GM10248 (cell line): ENCODE results near the gene RNF223.

Experiments
- CTCF ChIA-PET: fragments of 300-600 bp; sonication (Branson Sonifier 250); formaldehyde crosslinking; extraction: SDS; loops from one replicate; lab custom pipeline; 2021; ENCODE audit warnings: antibody characterized with exemption; lab: Yijun Ruan, JAX
- POLR2A ChIA-PET: fragments of 350-650 bp; sonication (Branson Sonifier 250); formaldehyde crosslinking; extraction: SDS; loops from one replicate; lab custom pipeline; 2020; ENCODE audit warnings: antibody characterized with exemption; lab: Yijun Ruan, JAX
- DNase-seq: peaks from one replicate; pipeline ENCODE4 v3.0.0; 2012; ENCODE audit errors: extremely low spot score
- CTCF ChIP-seq: IDR thresholded peaks from 2 replicates; pipeline ENCODE4 v1.5.1; 2012; ENCODE audit warnings: mild to moderate bottlenecking, low read depth; ENCODE audit errors: extremely low read depth, missing control alignments, control extremely low read depth

Gene RNF223

DNA sequence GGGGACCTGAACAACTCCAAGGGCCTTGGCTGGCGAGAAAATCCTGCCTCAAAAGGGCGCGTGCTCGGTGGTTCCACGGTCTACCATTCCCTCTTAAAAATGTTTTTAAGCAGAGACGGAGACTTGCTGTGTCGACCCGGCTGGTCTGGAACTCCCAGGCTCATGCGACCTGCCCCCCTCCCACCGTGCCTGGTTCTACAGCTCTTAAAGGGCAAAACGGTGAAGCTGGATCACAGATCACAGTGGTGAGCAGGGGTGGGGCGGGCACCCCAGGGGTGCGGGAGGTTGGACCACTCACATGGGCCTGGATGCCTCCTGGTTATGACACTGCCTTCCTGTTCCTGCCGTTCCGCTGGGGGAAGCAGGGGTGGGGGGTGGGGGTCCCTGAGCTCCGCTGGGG lies 46.0 kb upstream of the RNF223 start:
- DNase-seq: no peak
- ChIA-PET CTCF (interaction anchor here (0.8 to 5.3 kb wide), 5 partner anchors 16 to 173 kb away, joined by 3 to 87 read pairs (median 13); no protein-coding TSS in a partner anchor), POLR2A (no interaction called here)
- no peak for TF ChIP-seq CTCF

GRCh38 chr1:1119272-1119890 lies 45.3 kb upstream of the RNF223 start:
- ChIA-PET POLR2A (no interaction called here), CTCF (interaction anchor here (0.8 to 5.3 kb wide), 5 partner anchors 17 to 174 kb away, joined by 3 to 87 read pairs (median 4); no protein-coding TSS in a partner anchor)
- no peak for DNase-seq
- no peak for TF ChIP-seq CTCF

DNA sequence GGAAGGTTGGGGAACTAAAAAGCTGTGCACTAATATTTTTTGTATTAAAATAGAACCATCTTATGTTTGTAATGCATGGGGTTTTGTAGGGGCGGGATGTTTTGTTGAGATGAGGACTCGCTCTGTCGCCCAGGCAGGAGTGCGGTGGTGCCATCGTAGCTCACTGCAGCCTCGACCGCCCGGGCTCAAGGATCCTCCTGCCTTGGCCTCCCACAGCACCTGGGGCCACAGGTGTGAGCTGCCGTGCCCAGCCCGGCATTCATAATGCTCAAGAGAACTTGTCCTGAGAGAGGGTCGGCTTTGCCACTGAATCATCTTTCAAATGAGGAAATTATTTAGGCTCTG lies 44.7 kb upstream of the RNF223 start:
- ChIA-PET POLR2A (no interaction called here), CTCF (interaction anchor here (0.8 to 4.8 kb wide), 4 partner anchors 51 to 173 kb away, joined by 3 to 36 read pairs (median 5); no protein-coding TSS in a partner anchor)
- DNase-seq: no peak
- no peak for TF ChIP-seq CTCF

DNA sequence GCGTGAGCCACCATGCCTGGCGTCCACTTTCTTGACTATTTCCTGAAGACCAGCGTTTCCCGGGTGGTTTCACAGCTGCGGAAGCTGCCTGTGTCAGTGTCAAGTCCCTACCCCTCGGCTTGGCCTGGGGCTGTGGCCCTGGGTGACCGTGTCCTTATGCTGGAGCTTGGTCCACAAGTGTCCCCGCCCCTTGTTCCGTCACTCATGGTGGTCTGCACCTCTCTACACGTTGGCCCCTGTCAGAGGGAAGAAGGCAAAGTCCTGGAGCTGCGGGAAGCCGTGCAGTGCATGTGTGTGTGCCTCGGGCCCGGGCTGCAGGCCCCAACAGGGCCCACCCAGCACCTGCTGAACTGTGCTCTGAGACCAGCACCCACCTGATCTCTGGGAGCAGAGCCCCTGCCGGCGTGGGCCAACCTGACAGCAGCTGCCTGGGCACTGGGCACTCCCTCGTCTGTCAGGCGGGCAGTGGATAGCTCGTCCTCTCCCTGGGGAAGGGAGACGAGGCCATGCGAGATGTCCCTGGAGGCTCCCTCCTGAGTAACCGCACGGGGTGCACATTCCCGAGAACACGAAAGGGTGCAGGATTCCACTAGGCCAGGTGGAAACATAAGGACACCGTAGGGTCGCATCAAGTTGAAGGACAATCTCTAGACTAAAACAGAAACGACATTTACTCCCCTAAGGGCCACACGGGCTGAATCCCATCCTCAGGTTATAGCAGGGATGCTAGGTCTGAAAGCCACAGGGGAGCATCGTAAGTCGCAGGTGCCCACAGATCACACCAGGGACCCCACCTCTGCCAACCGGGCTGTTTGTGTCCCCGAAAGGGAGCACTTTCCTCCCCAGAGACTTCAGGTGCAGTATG lies 44.1 kb upstream of the RNF223 start:
- POLR2A ChIA-PET: no interaction called here
- TF ChIP-seq CTCF: no peak
- CTCF ChIA-PET: interaction anchor here (0.8 to 4.8 kb wide), 4 partner anchors 52 to 173 kb away, joined by 3 to 36 read pairs (median 5); no protein-coding TSS in a partner anchor
- no peak for DNase-seq

GRCh38 chr1:1117469-1117831 lies 43.3 kb upstream of the RNF223 start:
- ChIA-PET POLR2A (no interaction called here), CTCF (interaction anchor here (2.3 to 4.8 kb wide), 2 partner anchors 133 to 174 kb away, joined by 7 to 36 read pairs; no protein-coding TSS in a partner anchor)
- TF ChIP-seq CTCF: no peak
- no peak for DNase-seq

- DNase-seq: no peak
- CTCF ChIA-PET: interaction anchor here (1.7 to 4.8 kb wide), 3 partner anchors 84 to 175 kb away, joined by 7 to 36 read pairs (median 9); no protein-coding TSS in a partner anchor
- POLR2A ChIA-PET: no interaction called here
- TF ChIP-seq CTCF: no peak
These were observed 42.8 kb upstream of the RNF223 start for GRCh38 chr1:1116701-1117468.
